Upper lobe of left lung (tissue), 4 donors: ENCODE data around the gene DHX40.

Experiments used
- EP300 ChIP-seq, 4 donors: sonication (generic); formaldehyde crosslinking; IDR thresholded peaks; one replicate each; pipeline ENCODE4 v1.5.1; 2017; ENCODE audit warnings: antibody characterized with exemption in 4 of 4, control low read depth in 2 of 4
- POLR2A ChIP-seq, 4 donors: fragments of 450-650 bp; IDR thresholded peaks; one replicate each; pipeline ENCODE4 v1.5.1; 2016 to 2017; ENCODE audit warnings: antibody characterized with exemption in 4 of 4, mild to moderate bottlenecking in 2 of 4
- POLR2AphosphoS5 ChIP-seq, 2 donors: sonication (generic); formaldehyde crosslinking; IDR thresholded peaks; one replicate each; pipeline ENCODE4 v1.5.1; 2017; ENCODE audit warnings: antibody characterized with exemption in 2 of 2
- TF ChIP-seq, protein P1 (sequence below), 6 experiments: fragments of 450-650 bp in 4 of 6; fragments of 200-600 bp in 2 of 6; sonication (generic) in 2 of 6; IDR thresholded peaks; one replicate each; pipeline ENCODE4 v1.5.1; 2016 to 2019; ENCODE audit warnings: antibody characterized with exemption in 6 of 6

DNA sequence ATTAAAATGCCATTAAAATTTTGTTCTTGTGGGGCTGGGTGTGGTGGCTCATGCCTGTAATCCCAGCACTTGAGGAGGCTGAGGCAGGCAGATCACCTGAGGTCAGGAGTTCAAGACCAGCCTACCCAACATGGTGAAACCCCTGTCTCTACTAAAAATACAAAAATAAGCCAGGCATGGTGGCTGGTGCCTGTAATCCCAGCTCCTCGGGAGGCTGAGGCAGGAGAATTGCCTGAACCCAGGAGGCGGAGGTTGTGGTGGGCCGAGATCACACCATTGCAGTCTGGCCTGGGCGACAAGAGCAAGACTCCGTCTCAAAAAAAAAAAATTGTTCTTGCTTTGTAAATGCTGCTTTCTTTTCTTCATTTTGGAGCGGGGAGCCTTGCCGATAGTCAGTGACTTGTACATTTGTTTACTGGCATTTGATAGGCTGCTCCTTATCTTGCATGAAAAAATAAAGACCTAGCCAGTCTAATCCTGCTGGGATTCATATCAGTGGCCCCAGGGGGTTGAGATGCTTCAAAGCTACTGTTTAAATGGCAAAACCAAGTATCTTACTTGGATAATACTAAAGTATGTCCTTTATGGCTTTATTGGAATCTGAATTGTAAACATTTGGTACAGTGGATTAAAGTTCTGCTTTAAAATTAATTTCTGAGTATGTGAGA, 51.0 kb downstream of the DHX40 start:
- no peak for TF ChIP-seq POLR2AphosphoS5 (IDR thresholded peaks at IDR 0.05)
- TF ChIP-seq EP300 (IDR thresholded peaks at IDR 0.05) = no peak
- TF ChIP-seq, protein P1, sequence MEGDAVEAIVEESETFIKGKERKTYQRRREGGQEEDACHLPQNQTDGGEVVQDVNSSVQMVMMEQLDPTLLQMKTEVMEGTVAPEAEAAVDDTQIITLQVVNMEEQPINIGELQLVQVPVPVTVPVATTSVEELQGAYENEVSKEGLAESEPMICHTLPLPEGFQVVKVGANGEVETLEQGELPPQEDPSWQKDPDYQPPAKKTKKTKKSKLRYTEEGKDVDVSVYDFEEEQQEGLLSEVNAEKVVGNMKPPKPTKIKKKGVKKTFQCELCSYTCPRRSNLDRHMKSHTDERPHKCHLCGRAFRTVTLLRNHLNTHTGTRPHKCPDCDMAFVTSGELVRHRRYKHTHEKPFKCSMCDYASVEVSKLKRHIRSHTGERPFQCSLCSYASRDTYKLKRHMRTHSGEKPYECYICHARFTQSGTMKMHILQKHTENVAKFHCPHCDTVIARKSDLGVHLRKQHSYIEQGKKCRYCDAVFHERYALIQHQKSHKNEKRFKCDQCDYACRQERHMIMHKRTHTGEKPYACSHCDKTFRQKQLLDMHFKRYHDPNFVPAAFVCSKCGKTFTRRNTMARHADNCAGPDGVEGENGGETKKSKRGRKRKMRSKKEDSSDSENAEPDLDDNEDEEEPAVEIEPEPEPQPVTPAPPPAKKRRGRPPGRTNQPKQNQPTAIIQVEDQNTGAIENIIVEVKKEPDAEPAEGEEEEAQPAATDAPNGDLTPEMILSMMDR (IDR thresholded peaks at IDR 0.05) = no peak
- TF ChIP-seq POLR2A (IDR thresholded peaks at IDR 0.05) = no peak
